GM19438 (cell line): ENCODE results near the gene AK8.

Experiments used
- ATAC-seq: cut with Tn5 transposase; IDR thresholded peaks from one replicate; pipeline ENCODE4 v1.9.1; 2021; ENCODE audit warnings: low read depth; ENCODE audit not compliant: unreplicated experiment

AK8 gene

GRCh38 chr9:132863096-132863495, 15.0 kb downstream of the AK8 start:
- no peak for ATAC-seq

- no peak for ATAC-seq
Observed at GRCh38 chr9:132862533-132862932, 15.6 kb downstream of the AK8 start.

- no peak for ATAC-seq
Observed at GRCh38 chr9:132861666-132862065, 16.4 kb downstream of the AK8 start.

GRCh38 chr9:132858751-132859150, 19.3 kb downstream of the AK8 start:
- no peak for ATAC-seq

GRCh38 chr9:132857616-132858342, 20.3 kb downstream of the AK8 start:
- ATAC-seq, result no peak

- no peak for ATAC-seq
Observed at GRCh38 chr9:132857031-132857430, 21.1 kb downstream of the AK8 start.

- no peak for ATAC-seq
Observed at GRCh38 chr9:132855904-132856303, 22.2 kb downstream of the AK8 start.

GRCh38 chr9:132854832-132855231, 23.3 kb downstream of the AK8 start:
- no peak for ATAC-seq

- no peak for ATAC-seq
Observed at GRCh38 chr9:132853482-132853881, 24.6 kb downstream of the AK8 start.

- ATAC-seq, result no peak
Observed at GRCh38 chr9:132849185-132849706, 28.8 kb downstream of the AK8 start.

- ATAC-seq, result no peak
Observed at GRCh38 chr9:132846918-132847515, 31.1 kb downstream of the AK8 start.

- ATAC-seq, result no peak
Observed at GRCh38 chr9:132846109-132846917, 31.8 kb downstream of the AK8 start.

- ATAC-seq, result no peak
Observed at GRCh38 chr9:132842124-132843044, 35.7 kb downstream of the AK8 start.

GRCh38 chr9:132840980-132841379, 37.1 kb downstream of the AK8 start:
- no peak for ATAC-seq

- no peak for ATAC-seq
Observed at GRCh38 chr9:132838291-132838690, 39.8 kb downstream of the AK8 start.

GRCh38 chr9:132837501-132838286, 40.4 kb downstream of the AK8 start:
- ATAC-seq, result no peak

GRCh38 chr9:132834343-132834742, 43.7 kb downstream of the AK8 start:
- ATAC-seq, result no peak

- ATAC-seq, result no peak
Observed at GRCh38 chr9:132833550-132834121, 44.4 kb downstream of the AK8 start.

GRCh38 chr9:132832171-132832881, 45.8 kb downstream of the AK8 start:
- no peak for ATAC-seq
